HepG2 (cell line): Measurements from ENCODE around the gene SRSF10. TPM values are rescaled to one million over a fixed set of nuclear protein-coding genes. Genes with fewer than 3 reads are reported as not detected.
A peak's percentile ranks its signal among the peaks of the same experiment; 100 is the strongest.

ENCODE experiments used
- CENPX ChIP-seq: sonication (generic); formaldehyde crosslinking; IDR thresholded peaks from 2 replicates; pipeline ENCODE4 v1.9.0; 2021; ENCODE audit warnings: mild to moderate bottlenecking, missing genetic modification reagents, moderate library complexity
- E2F5 ChIP-seq: sonication (generic); formaldehyde crosslinking; conservative IDR thresholded peaks from 2 replicates; pipeline ENCODE4 v1.4.0; 2020; ENCODE audit warnings: missing genetic modification reagents
- FOXA1 ChIP-seq, 2 experiments: fragments of 450-650 bp in 1 of 2; sonication (generic) in 1 of 2; formaldehyde crosslinking in 1 of 2; IDR thresholded peaks; 2 replicates each; pipeline versions ENCODE4 v1.4.0 to v1.6.1; 2016 to 2020; ENCODE audit warnings: missing genetic modification reagents in 1 of 2
- MIER3 ChIP-seq: IDR thresholded peaks from 2 replicates; pipeline ENCODE4 v1.6.1; 2016; ENCODE audit warnings: missing compliant biosample characterization, borderline replicate concordance
- MYPOP ChIP-seq: sonication (generic); formaldehyde crosslinking; IDR thresholded peaks from 2 replicates; pipeline ENCODE4 v1.8.1; 2023; ENCODE audit warnings: mild to moderate bottlenecking, moderate library complexity, missing genetic modification reagents
- NFKBIZ ChIP-seq: IDR thresholded peaks from 2 replicates; pipeline ENCODE4 v1.6.1; 2018; ENCODE audit warnings: missing genetic modification reagents, missing compliant biosample characterization
- NR3C1 ChIP-seq: sonication (generic); formaldehyde crosslinking; IDR thresholded peaks from 2 replicates; pipeline ENCODE4 v1.4.0; 2020; ENCODE audit warnings: missing genetic modification reagents
- PRDM4 ChIP-seq: sonication (generic); formaldehyde crosslinking; IDR thresholded peaks from 2 replicates; pipeline ENCODE4 v1.9.0; 2021; ENCODE audit warnings: missing genetic modification reagents, borderline replicate concordance
- SNAI1 ChIP-seq: sonication (generic); formaldehyde crosslinking; IDR thresholded peaks from 2 replicates; pipeline ENCODE4 v1.5.0; 2020; ENCODE audit warnings: mild to moderate bottlenecking, missing genetic modification reagents, borderline replicate concordance
- ZBTB21 ChIP-seq: sonication (generic); formaldehyde crosslinking; IDR thresholded peaks from 2 replicates; pipeline ENCODE4 v1.4.0; 2020; ENCODE audit warnings: missing genetic modification reagents
- ZNF17 ChIP-seq: sonication (generic); formaldehyde crosslinking; IDR thresholded peaks from 2 replicates; pipeline ENCODE4 v1.5.0; 2020; ENCODE audit warnings: mild to moderate bottlenecking, missing genetic modification reagents
- ZNF503 ChIP-seq: sonication (generic); formaldehyde crosslinking; IDR thresholded peaks from 2 replicates; pipeline ENCODE4 v1.4.0; 2020; ENCODE audit warnings: missing genetic modification reagents
- ZNF557 ChIP-seq: sonication (generic); formaldehyde crosslinking; IDR thresholded peaks from 2 replicates; pipeline ENCODE4 v1.4.0; 2020; ENCODE audit warnings: missing genetic modification reagents
- ZNF598 ChIP-seq: sonication (generic); formaldehyde crosslinking; IDR thresholded peaks from 2 replicates; pipeline ENCODE4 v1.5.1; 2020; ENCODE audit warnings: mild to moderate bottlenecking, missing genetic modification reagents, borderline replicate concordance
- ZNF609 ChIP-seq: sonication (generic); formaldehyde crosslinking; IDR thresholded peaks from 2 replicates; pipeline ENCODE4 v1.4.0; 2020; ENCODE audit warnings: mild to moderate bottlenecking, missing genetic modification reagents, borderline replicate concordance
- ZNF781 ChIP-seq: sonication (generic); formaldehyde crosslinking; IDR thresholded peaks from 2 replicates; pipeline ENCODE4 v1.5.1; 2020; ENCODE audit warnings: borderline replicate concordance, mild to moderate bottlenecking, missing genetic modification reagents; ENCODE audit errors: not compliant biosample characterization
- polyA plus RNA-seq, 8 experiments: library from polyadenylated mRNA; depleted of rRNA in 3 of 8; stranded (reverse) in 7 of 8; unstranded in 1 of 8; fragments of >200 nt; fragmentation: Illumina TruSeq in 4 of 8; extraction: Trizol in 4 of 8; gene quantifications; 2 replicates each; pipeline versions ENCODE4 v1.2.1 to v1.2.3, GENCODE V29; 2011 to 2016; ENCODE audit warnings: low read depth in 4 of 8, missing spikeins in 1 of 8, mixed read lengths in 1 of 8; ENCODE audit not compliant: insufficient read depth in 1 of 8
- total RNA-seq, 5 experiments: library from RNA; depleted of rRNA; stranded (reverse); fragments of >200 nt; fragmentation: Illumina TruSeq; extraction: Trizol; gene quantifications; 2 replicates each; pipeline ENCODE4 v1.2.3, GENCODE V29; 2016; ENCODE audit warnings: low read depth in 1 of 5

The SRSF10 gene
- total and polyA plus RNA-seq, 2 of the 13 experiments (the other 11 are each of a cell fraction or from before 2014, with no cell fraction given): 126 to 186 TPM

- TF ChIP-seq ZNF609 (peak; percentile 78; the same call in 1 of the 2 replicates), MYPOP (CRISPR knock-in tag) (no peak), NR3C1 (CRISPR knock-in tag) (no peak), ZNF503 (peak; percentile 57), NFKBIZ (CRISPR knock-in tag) (0 out of 2 replicates have a peak, but pooled peaks have one; percentile 33), ZNF557 (CRISPR knock-in tag) (no peak), SNAI1 (CRISPR knock-in tag) (no peak), ZNF17 (CRISPR knock-in tag) (no peak), ZNF781 (CRISPR knock-in tag) (no peak), CENPX (CRISPR knock-in tag) (no peak), PRDM4 (CRISPR knock-in tag) (no peak), FOXA1 (IDR thresholded peaks at IDR 0.05) (no peak), FOXA1 (CRISPR knock-in tag; IDR thresholded peaks at IDR 0.05) (peak; percentile 84), E2F5 (CRISPR knock-in tag) (no peak), ZNF598 (CRISPR knock-in tag) (no peak), ZBTB21 (0 out of 2 replicates have a peak, but pooled peaks have one; percentile 35), MIER3 (CRISPR knock-in tag) (no peak; the same call in 1 of the 2 replicates)
Measured at GRCh38 chr1:24018611-24019580, 38.8 kb upstream of the SRSF10 start (continued).
